Activated CD4-positive, alpha-beta T cell treated with anti-CD3 and anti-CD28 coated beads, Interleukin-2, amount 10 ng/mL, durations not matched to agents 7 days and 5 days (primary cell): Measurements from ENCODE around the gene AOPEP. TPM values are rescaled to one million over a fixed set of nuclear protein-coding genes. Genes with fewer than 3 reads are reported as not detected.
"Not testable (repeated sequence)": the region's sequence is repeated elsewhere in the genome, so short reads cannot be mapped to it uniquely, and the experiment has no call there.

Experiments used
- CTCF ChIA-PET: fragments of 350-600 bp; sonication (Branson Sonifier 250); formaldehyde crosslinking; loops from one replicate; lab custom pipeline; 2021; ENCODE audit warnings: antibody characterized with exemption; lab: Charles Lee
- POLR2A ChIA-PET: fragments of 350-600 bp; sonication (Branson Sonifier 250); formaldehyde crosslinking; loops from one replicate; lab custom pipeline; 2021; ENCODE audit warnings: antibody characterized with exemption; lab: Charles Lee
- DNase-seq: peaks from one replicate; pipeline ENCODE4 v3.0.0-alpha.2; 2020
- H3K27ac Mint-ChIP-seq: one replicate; pipeline ENCODE4 v1.8.0; 2021; ENCODE audit warnings: mild to moderate bottlenecking, moderate library complexity, mixed read lengths
- H3K27me3 Mint-ChIP-seq: one replicate; pipeline ENCODE4 v1.8.0; 2021; ENCODE audit warnings: mixed read lengths
- H3K36me3 Mint-ChIP-seq: one replicate; pipeline ENCODE4 v1.8.0; 2021; ENCODE audit warnings: low read depth, mixed read lengths
- H3K4me1 Mint-ChIP-seq: one replicate; pipeline ENCODE4 v1.8.0; 2021; ENCODE audit warnings: mixed read lengths
- H3K4me3 Mint-ChIP-seq: one replicate; pipeline ENCODE4 v1.8.0; 2021; ENCODE audit warnings: mild to moderate bottlenecking, moderate library complexity, mixed read lengths
- H3K9me3 Mint-ChIP-seq: one replicate; pipeline ENCODE4 v1.8.0; 2021; ENCODE audit warnings: mixed read lengths
- total RNA-seq, 2 experiments: library from RNA; stranded (reverse); gene quantifications; one replicate each; pipeline ENCODE4 v1.2.3, GENCODE V29; 2021

Gene AOPEP
- total RNA-seq, 2 experiments from 2014 or later = 9.7 to 10.7 TPM

- ChIA-PET CTCF (interaction anchor here (1.3 kb wide), 1 partner anchor 16 kb away, joined by 3 read pairs; no protein-coding TSS in a partner anchor), POLR2A (no interaction called here)
- H3K4me1 Mint-ChIP-seq = peaks cover 44% of the 10 kb centered on the region
Observed at GRCh38 chr9:94867281-94867841, 140.9 kb downstream of the AOPEP start.

DNA sequence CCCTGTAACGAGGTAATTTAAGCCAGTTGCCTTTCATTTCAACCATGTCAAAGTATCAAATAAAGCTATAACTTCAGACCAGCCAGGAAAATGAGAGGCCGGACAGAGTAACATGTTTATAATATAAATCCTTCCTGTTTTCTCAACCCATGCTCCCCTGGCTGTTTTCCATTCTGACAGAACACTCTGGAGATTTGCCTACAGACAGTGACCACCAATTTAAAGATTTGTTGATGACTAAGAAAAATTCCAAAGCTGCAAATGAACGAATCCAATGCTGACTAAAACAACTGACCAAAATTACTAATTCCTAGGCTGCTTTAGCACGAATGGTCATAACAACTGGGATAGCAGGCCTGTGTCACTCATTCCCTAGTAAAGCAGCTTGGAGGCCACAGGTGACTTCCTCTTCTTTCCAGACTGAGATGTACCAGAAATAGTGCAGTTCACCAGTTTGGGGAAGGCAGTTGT, 141.4 kb downstream of the AOPEP start:
- DNase-seq = no peak
- peaks cover 5% of the 10 kb centered on the region for H3K36me3 Mint-ChIP-seq
- no peak overlapping the region for H3K27ac Mint-ChIP-seq
- H3K27me3 Mint-ChIP-seq = peaks cover 5% of the 10 kb centered on the region
- ChIA-PET CTCF (no interaction called here), POLR2A (no interaction called here)
- no peak overlapping the region for H3K4me3 Mint-ChIP-seq
- H3K4me1 Mint-ChIP-seq = peaks cover 38% of the 10 kb centered on the region
- H3K9me3 Mint-ChIP-seq = peaks cover 3% of the 10 kb centered on the region

More at GRCh38 chr9:94867281-94867841, 140.9 kb downstream of the AOPEP start:
- Mint-ChIP-seq H3K9me3 (peaks cover 3% of the 10 kb centered on the region), H3K36me3 (peaks cover 5% of the 10 kb centered on the region), H3K27ac (no peak overlapping the region), H3K27me3 (peaks cover 5% of the 10 kb centered on the region), H3K4me3 (no peak overlapping the region)
- no peak for DNase-seq

- Mint-ChIP-seq H3K36me3 (peaks cover 5% of the 10 kb centered on the region), H3K27me3 (peaks cover 7% of the 10 kb centered on the region), H3K27ac (no peak overlapping the region), H3K9me3 (peaks cover 3% of the 10 kb centered on the region), H3K4me1 (peaks cover 36% of the 10 kb centered on the region), H3K4me3 (no peak overlapping the region)
- DNase-seq = no peak
- ChIA-PET CTCF (interaction anchor here (0.9 kb wide), 1 partner anchor 9 kb away, joined by 3 read pairs; no protein-coding TSS in a partner anchor), POLR2A (no interaction called here)
Observed at GRCh38 chr9:94868464-94868863, 142.0 kb downstream of the AOPEP start.

DNA sequence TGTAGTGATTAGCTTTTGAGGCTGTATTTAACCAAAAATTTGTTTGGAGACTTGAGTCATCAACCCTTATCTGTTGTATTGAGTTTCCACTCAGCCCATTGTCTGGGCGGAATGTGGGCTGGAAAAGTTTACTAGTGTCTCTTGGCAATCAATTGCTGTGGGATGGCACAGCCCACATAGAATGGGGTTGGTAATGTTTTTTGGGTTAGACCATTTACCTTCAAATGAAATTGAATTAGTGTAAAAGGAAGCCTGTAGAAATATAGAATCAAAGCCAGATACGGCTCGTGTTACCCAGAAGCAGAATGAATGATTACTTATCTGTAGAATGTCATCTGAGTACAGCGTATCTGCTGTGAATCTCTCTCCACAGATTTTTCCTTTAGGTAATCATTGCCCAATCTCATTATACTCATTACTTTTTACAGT, 142.9 kb downstream of the AOPEP start:
- DNase-seq = no peak
- Mint-ChIP-seq H3K9me3 (peaks cover 3% of the 10 kb centered on the region), H3K27ac (no peak overlapping the region), H3K27me3 (peaks cover 7% of the 10 kb centered on the region), H3K4me3 (no peak overlapping the region), H3K4me1 (peaks cover 28% of the 10 kb centered on the region), H3K36me3 (peaks cover 5% of the 10 kb centered on the region)
- ChIA-PET POLR2A (no interaction called here), CTCF (interaction anchor here (0.9 kb wide), 1 partner anchor 8 kb away, joined by 3 read pairs; no protein-coding TSS in a partner anchor)

DNA sequence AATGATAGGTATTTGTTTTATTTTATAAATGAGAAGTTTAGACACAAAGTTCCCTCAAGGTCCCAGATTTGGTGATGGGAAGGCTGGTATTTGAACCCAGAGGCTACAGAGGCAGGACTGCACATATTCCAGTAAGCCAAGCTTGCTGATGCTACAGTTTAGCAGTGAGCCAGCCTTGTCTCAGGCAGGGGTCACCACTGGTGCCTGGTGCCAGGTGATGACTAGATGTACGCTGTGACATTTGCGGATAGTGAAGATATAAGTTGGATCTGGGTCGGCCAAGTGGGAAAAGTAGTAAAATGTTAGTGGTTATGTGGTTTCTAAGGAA, 143.9 kb downstream of the AOPEP start:
- ChIA-PET POLR2A (no interaction called here), CTCF (interaction anchor here (0.7 kb wide), 1 partner anchor 244 kb away, joined by 3 read pairs; no protein-coding TSS in a partner anchor)
- Mint-ChIP-seq H3K9me3 (peaks cover 3% of the 10 kb centered on the region), H3K4me3 (no peak overlapping the region), H3K27me3 (peaks cover 7% of the 10 kb centered on the region), H3K4me1 (peaks cover 30% of the 10 kb centered on the region), H3K36me3 (peaks cover 5% of the 10 kb centered on the region), H3K27ac (peak overlapping the region; percentile 32)
- DNase-seq = no peak

GRCh38 chr9:94870793-94871558, 144.5 kb downstream of the AOPEP start:
- Mint-ChIP-seq H3K27me3 (peaks cover 7% of the 10 kb centered on the region), H3K4me1 (peaks cover 36% of the 10 kb centered on the region), H3K9me3 (peaks cover 7% of the 10 kb centered on the region), H3K27ac (peak overlapping the region; percentile 89), H3K36me3 (peaks cover 8% of the 10 kb centered on the region), H3K4me3 (no peak overlapping the region)
- CTCF ChIA-PET = interaction anchor here (0.8 to 1.4 kb wide), 2 partner anchors 10 to 38 kb away, joined by 3 read pairs; no protein-coding TSS in a partner anchor
- POLR2A ChIA-PET = interaction anchor here (0.7 kb wide), 1 partner anchor 44 kb away, joined by 3 read pairs; no protein-coding TSS in a partner anchor
- DNase-seq = peak; percentile 56

DNA sequence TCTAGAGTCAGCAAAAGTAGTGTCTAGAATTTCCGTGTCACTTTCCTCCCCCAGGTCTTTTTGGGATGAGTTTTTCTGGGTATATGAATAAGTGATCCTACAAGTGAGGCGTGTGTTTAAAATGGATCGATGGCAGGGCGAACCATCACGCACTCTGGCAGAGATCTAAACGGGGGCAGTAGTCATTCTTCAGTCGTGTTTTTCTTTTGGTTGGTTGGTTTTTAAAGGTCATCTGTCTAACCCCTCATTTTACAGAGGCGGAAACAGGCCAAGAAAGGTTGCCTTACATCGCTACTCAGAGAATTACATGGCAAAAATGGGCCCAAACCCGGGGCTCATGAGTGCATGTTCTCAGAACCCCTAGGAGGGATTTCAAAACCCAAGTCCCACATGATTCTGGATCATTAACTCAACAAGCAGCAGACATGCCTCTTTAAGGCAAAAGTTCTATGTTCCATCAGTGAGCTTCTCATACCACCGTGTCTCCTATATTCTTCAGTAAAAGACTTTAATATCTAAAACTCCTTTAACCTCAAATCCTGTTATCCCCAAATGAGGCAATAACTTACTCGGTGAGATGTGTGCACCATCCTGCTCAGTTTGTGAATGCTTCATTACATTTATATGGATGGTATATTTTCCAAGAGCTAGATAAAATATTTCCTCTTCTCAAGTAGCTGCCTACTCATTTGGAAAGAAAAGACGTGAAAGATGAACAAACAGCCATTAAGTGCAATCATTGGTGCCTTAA, 145.8 kb downstream of the AOPEP start:
- Mint-ChIP-seq H3K27me3 (peaks cover 7% of the 10 kb centered on the region), H3K4me1 (peaks cover 36% of the 10 kb centered on the region), H3K27ac (no peak overlapping the region), H3K9me3 (peaks cover 7% of the 10 kb centered on the region), H3K36me3 (peaks cover 12% of the 10 kb centered on the region), H3K4me3 (no peak overlapping the region)
- POLR2A ChIA-PET = no interaction called here
- no peak for DNase-seq
- CTCF ChIA-PET = interaction anchor here (1.4 kb wide), 1 partner anchor 37 kb away, joined by 3 read pairs; no protein-coding TSS in a partner anchor

DNA sequence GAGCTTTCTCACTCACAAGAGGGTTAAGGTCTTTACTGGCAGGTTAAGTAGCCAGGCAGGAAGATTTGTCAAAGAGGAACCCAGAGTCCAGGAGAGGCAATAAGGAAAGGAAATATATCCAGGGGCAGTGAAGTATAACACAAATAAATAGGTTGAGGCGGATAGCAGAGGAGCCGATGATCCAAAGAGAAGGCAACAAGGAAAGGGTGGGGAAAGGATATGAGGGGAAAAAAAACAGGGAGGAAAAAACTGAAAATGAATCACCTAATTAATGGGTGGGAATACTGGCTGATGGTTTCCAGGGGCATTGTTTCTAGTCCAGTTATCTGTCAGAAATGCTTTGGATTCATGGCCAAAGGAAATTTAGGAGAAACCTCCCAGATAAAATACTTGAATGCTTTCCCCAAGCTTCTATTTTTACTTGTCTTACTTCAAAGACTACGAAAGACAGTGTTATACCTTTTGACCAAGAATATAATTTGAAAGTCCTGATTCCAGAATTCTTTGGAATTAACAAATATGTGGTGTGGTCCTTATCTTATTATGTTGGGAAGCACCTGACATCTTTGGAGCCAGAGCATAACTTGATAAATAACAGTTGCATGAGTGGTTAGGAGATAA, 146.5 kb downstream of the AOPEP start:
- peaks cover 7% of the 10 kb centered on the region for H3K27me3 Mint-ChIP-seq
- H3K4me1 Mint-ChIP-seq = peaks cover 36% of the 10 kb centered on the region
- H3K4me3 Mint-ChIP-seq = no peak overlapping the region
- H3K27ac Mint-ChIP-seq = no peak overlapping the region
- ChIA-PET POLR2A (no interaction called here), CTCF (no interaction called here)
- peaks cover 12% of the 10 kb centered on the region for H3K36me3 Mint-ChIP-seq
- DNase-seq = no peak
- H3K9me3 Mint-ChIP-seq = peaks cover 10% of the 10 kb centered on the region

DNA sequence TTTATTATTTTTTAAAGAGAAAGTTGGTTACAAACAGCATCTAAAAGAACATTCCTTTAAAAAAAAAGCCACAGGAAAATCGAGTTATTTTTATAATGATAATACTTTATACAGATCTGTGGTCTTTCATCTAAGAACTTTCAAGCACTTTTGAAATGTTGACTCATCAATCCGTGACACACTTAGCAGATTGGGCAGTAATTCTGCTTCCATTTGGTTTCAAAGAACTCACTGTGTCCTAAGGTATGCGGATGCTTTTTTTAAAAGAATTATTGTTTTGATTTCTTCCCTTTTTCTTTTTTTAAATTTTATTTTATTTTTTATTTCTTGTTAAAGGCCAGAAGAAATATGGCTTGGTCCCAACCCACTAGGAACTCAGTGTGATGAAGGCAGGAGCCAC, 147.8 kb downstream of the AOPEP start:
- ChIA-PET CTCF (no interaction called here), POLR2A (no interaction called here)
- Mint-ChIP-seq H3K9me3 (peaks cover 10% of the 10 kb centered on the region), H3K27me3 (peaks cover 7% of the 10 kb centered on the region), H3K4me3 (no peak overlapping the region), H3K4me1 (peaks cover 48% of the 10 kb centered on the region), H3K36me3 (peaks cover 12% of the 10 kb centered on the region), H3K27ac (no peak overlapping the region)
- DNase-seq = no peak

DNA sequence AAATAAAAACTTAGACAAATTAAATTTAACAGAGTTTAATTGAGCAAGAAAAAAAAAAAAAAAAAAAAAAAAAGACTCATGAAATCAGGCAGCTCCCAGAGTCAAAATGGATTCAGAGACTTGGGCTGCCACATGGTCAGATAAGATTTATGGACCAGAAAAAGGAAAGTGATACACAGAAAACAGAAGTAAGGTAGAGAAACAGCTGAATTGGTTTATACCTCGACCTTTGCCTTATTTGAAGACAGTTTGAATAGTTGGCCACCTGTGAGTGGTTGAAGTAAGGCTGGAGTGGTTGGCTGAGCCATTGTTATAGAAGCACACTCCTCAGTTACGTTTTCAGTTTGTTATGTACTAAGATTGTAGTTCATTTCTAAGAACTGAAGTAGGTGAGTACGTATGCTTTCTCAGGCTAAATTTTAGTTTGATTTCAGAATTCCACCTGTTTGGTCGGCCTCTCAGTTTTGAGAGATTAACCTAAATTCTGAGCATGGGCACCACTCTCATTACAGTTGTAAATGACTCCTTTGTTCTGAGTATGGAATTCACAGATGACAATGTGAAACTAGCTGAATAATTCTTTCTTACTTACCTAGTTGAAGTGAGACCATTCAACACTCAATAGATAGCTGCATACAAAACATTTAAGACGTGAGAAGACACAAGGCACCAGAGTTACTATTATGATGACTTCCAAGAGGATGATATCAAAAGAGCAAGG, 149.0 kb downstream of the AOPEP start:
- ChIA-PET POLR2A (no interaction called here), CTCF (no interaction called here)
- DNase-seq = no peak
- peaks cover 42% of the 10 kb centered on the region for H3K4me1 Mint-ChIP-seq
- peaks cover 7% of the 10 kb centered on the region for H3K27me3 Mint-ChIP-seq
- no peak overlapping the region for H3K4me3 Mint-ChIP-seq
- H3K27ac Mint-ChIP-seq = no peak overlapping the region
- peaks cover 12% of the 10 kb centered on the region for H3K36me3 Mint-ChIP-seq
- H3K9me3 Mint-ChIP-seq = peaks cover 10% of the 10 kb centered on the region

DNA sequence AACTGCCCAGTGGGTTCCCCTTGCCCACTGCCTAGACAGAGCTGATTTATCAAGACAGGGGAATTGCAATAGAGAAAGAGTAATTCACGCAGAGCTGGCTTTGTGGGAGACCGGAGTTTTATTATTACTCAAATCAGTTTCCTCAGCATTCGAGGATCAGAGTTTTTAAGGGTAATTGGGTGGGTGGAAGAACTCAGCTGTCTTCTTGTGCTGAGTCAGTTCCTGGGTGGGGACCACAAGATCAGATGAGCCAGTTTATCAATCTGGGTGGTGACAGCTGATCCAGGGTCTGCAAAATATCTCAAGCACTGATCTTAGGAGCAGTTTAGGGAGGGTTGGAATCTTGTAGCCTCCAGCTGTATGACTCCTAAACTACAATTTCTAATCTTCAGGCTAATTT, 152.3 kb downstream of the AOPEP start:
- POLR2A ChIA-PET = interaction anchor here (0.7 kb wide), 1 partner anchor 22 kb away, joined by 3 read pairs; no protein-coding TSS in a partner anchor

More for the DNA sequence above, 152.3 kb downstream of the AOPEP start:
- CTCF ChIA-PET = interaction anchor here (0.8 to 1.2 kb wide), 4 partner anchors 17 to 53 kb away, joined by 3 to 8 read pairs (median 3); no protein-coding TSS in a partner anchor
- not testable (repeated sequence) for H3K36me3 Mint-ChIP-seq, H3K4me3 Mint-ChIP-seq, H3K9me3 Mint-ChIP-seq, H3K27me3 Mint-ChIP-seq, DNase-seq
- H3K4me1 Mint-ChIP-seq = peaks cover 26% of the 10 kb centered on the region
- H3K27ac Mint-ChIP-seq = peak overlapping the region; percentile 27
